ENCODE data around the gene IRX4.

IRX4 gene

DNA sequence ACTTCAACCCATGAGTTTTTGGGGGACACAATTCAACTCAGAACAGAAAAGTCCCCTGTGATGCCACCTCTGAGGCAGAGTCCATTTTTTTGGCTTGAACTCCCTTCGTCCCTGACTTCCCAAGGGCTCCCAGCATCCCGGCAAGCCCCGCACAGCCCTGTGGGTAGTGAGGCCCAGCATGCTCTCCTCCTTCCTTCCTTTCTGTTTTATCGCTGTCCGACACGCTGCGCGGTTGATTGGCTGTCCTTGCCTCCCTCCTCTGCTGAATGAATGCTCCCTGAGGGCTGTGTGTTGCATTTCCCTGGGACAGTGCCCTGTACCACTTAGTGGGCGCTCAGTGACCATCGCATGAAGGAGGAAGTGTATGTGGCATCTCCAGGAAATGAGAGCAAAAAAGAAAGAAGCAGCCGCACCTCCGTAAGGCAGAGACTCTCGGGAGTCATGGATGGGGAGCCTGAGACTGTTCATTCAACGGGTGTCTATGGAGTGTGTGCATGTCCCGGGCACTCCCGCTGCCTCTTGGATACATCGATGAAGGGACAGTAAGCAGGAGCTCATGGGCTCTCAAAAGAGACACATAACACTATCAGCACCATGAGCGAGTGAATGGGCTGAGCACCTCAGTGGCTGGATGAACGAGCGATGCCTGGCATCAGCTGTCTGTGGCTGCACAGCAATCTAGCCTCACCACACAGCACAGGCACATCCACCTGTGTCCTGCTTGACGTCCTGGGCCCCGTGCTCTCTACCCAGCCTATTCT lies 10.1 kb upstream of the IRX4 start:
- Histone ChIP-seq H2AFZ (ENCODE audit: low read depth) (no peak overlapping the region), H3K4me3 (IDR thresholded peaks at IDR 0.05; ENCODE audit: insufficient read depth, low read depth, low read length) (no peak overlapping the region)
- no peak for TF ChIP-seq CTCF (conservative IDR thresholded peaks at IDR 0.05; ENCODE audit: low read depth, low read length)

DNA sequence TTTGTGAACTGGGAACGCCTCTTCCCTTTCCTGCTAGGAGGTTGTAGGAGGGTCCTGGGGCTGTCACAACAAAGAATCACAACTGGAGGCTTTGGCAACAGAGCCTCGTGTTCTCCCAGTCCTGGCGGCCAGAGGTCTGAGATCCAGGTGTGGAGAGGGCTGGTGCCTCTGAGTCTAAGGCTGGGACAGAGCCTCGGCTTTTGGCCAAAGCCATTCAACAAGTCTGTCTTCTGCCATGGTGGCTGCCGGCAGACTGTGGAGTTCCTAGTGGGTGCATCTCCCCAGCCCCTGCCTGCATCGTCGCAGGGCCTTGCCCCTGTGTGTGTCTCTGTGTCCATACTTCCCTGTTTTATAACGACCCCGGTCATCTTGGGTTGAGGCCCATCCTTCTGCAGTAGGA lies 9.5 kb upstream of the IRX4 start:
- Histone ChIP-seq H4K20me1 (ENCODE audit: insufficient read depth) (no peaks in the 10 kb centered on the region), H3K27ac (no peak overlapping the region), H3K4me1 (ENCODE audit: low read depth, poor library complexity, severe bottlenecking) (no peaks in the 10 kb centered on the region), H3K4me2 (no peak overlapping the region), H3K9ac (no peak overlapping the region), H3K4me3 (IDR thresholded peaks at IDR 0.05; ENCODE audit: insufficient read depth, low read depth, low read length) (no peak overlapping the region), H3K36me3 (ENCODE audit: insufficient read depth) (no peaks in the 10 kb centered on the region), H2AFZ (ENCODE audit: low read depth) (no peak overlapping the region), H3K27me3 (ENCODE audit: insufficient read depth, low read depth) (peaks cover 5% of the 10 kb centered on the region; the same call in 1 of the 2 replicates), H3K79me2 (ENCODE audit: insufficient read depth, low read depth) (no peaks in the 10 kb centered on the region)
- TF ChIP-seq CTCF (conservative IDR thresholded peaks at IDR 0.05; ENCODE audit: low read depth, low read length) = no peak

More for the DNA sequence above, 10.1 kb upstream of the IRX4 start:
- Histone ChIP-seq H3K79me2 (ENCODE audit: insufficient read depth, low read depth) (no peaks in the 10 kb centered on the region), H3K27ac (no peak overlapping the region), H4K20me1 (ENCODE audit: insufficient read depth) (no peaks in the 10 kb centered on the region), H3K36me3 (ENCODE audit: insufficient read depth) (no peaks in the 10 kb centered on the region), H3K4me1 (ENCODE audit: low read depth, poor library complexity, severe bottlenecking) (no peaks in the 10 kb centered on the region), H3K9ac (no peak overlapping the region), H3K4me2 (no peak overlapping the region), H3K27me3 (ENCODE audit: insufficient read depth, low read depth) (peaks cover 5% of the 10 kb centered on the region; the same call in 1 of the 2 replicates)

GRCh38 chr5:1891391-1891790 lies 8.7 kb upstream of the IRX4 start:
- no peak overlapping the region for H3K4me2 ChIP-seq
- H3K27me3 ChIP-seq (ENCODE audit: insufficient read depth, low read depth) = peaks cover 5% of the 10 kb centered on the region; the same call in 1 of the 2 replicates
- no peak for TF ChIP-seq CTCF (conservative IDR thresholded peaks at IDR 0.05; ENCODE audit: low read depth, low read length)

DNA sequence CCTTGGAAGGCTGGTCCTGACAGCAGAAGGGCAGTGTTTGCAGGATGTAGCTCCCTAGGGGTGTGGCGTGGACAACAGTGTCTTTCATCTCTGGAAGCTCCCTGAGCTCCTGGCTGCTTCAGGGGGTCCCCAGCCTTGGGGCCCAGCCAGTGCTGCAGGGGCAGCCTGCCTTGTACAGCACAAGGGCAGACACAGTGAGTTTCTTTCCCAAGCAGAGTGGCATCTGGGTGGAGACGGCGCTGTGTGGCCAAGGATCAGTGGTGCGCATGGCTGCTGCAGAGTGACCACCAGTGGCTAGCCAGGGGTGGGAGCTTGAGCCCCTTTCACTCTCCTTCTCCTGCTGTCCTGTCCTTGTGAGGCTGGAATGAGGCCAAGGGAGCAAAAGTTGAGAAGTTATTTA lies 7.6 kb upstream of the IRX4 start:
- Histone ChIP-seq H3K9ac (no peak overlapping the region), H3K79me2 (ENCODE audit: insufficient read depth, low read depth) (no peaks in the 10 kb centered on the region), H3K27me3 (ENCODE audit: insufficient read depth, low read depth) (peaks cover 5% of the 10 kb centered on the region; the same call in 1 of the 2 replicates), H3K4me2 (no peak overlapping the region), H3K36me3 (ENCODE audit: insufficient read depth) (no peaks in the 10 kb centered on the region), H4K20me1 (ENCODE audit: insufficient read depth) (no peaks in the 10 kb centered on the region), H3K4me1 (ENCODE audit: low read depth, poor library complexity, severe bottlenecking) (no peaks in the 10 kb centered on the region), H3K27ac (no peak overlapping the region), H2AFZ (ENCODE audit: low read depth) (no peak overlapping the region), H3K4me3 (IDR thresholded peaks at IDR 0.05; ENCODE audit: insufficient read depth, low read depth, low read length) (no peak overlapping the region)
- no peak for TF ChIP-seq CTCF (conservative IDR thresholded peaks at IDR 0.05; ENCODE audit: low read depth, low read length)

More at GRCh38 chr5:1891391-1891790, 8.7 kb upstream of the IRX4 start:
- Histone ChIP-seq H4K20me1 (ENCODE audit: insufficient read depth) (no peaks in the 10 kb centered on the region), H3K9ac (no peak overlapping the region), H3K4me3 (IDR thresholded peaks at IDR 0.05; ENCODE audit: insufficient read depth, low read depth, low read length) (no peak overlapping the region), H2AFZ (ENCODE audit: low read depth) (no peak overlapping the region), H3K79me2 (ENCODE audit: insufficient read depth, low read depth) (no peaks in the 10 kb centered on the region), H3K27ac (no peak overlapping the region), H3K4me1 (ENCODE audit: low read depth, poor library complexity, severe bottlenecking) (no peaks in the 10 kb centered on the region), H3K36me3 (ENCODE audit: insufficient read depth) (no peaks in the 10 kb centered on the region)

Data from KMS-11 (cell line).